ENCODE data around the gene RRAGC. TPM values are rescaled to one million over a fixed set of nuclear protein-coding genes. Genes with fewer than 3 reads are reported as not detected.
A peak's percentile ranks its signal among the peaks of the same experiment; 100 is the strongest.
"Not testable (repeated sequence)": the region's sequence is repeated elsewhere in the genome, so short reads cannot be mapped to it uniquely, and the experiment has no call there.

Gene RRAGC
- polyA plus RNA-seq, 5 donors = 23.8 to 32.3 (median 28.6) TPM

DNA sequence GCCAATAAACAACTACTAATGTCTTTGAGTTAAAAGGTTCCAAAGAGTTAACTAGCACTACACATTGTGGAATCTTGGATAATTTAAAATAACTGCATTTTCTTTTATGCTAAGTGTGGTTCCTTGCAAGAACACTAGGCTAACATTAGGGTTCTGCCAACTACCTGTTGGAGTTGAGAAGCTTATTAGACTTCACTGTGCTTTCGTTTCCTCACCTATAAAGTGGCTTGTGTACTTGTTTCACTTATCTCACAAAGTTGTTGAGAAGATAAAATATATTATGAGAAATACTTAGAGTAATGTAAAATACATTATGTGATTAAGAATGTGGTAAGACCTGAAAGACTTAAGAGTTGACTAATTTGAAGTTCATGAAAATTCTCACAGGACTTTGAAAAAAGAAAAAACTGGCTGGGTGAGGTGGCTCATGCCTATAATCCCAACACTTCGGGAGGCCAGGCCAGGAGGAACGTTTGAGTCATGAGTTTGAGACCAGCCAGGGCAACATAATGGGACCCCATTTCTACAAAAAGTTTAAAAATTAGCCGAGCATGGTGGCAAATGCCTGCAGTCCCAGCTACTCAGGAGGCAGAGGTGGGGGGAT is 5.6 kb upstream of the RRAGC start:
- DNase-seq = no peak

DNA sequence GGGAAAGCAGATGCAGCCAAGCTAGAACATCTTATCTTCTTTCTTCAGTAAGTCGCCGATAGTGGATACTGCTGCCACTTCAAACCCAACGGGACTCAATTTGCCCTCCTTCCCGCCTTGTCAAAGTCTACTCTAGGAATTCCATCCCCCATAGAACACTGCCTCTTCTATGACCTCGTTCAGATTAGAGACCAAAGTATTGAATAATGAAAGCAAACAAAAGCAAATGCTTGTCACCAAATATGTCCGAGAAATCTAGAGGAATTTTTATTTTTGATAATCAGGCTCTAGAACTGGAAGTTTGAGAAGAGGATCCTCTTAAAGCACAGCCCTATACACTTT is 853 bp upstream of the RRAGC start:
- no peak for DNase-seq

DNA sequence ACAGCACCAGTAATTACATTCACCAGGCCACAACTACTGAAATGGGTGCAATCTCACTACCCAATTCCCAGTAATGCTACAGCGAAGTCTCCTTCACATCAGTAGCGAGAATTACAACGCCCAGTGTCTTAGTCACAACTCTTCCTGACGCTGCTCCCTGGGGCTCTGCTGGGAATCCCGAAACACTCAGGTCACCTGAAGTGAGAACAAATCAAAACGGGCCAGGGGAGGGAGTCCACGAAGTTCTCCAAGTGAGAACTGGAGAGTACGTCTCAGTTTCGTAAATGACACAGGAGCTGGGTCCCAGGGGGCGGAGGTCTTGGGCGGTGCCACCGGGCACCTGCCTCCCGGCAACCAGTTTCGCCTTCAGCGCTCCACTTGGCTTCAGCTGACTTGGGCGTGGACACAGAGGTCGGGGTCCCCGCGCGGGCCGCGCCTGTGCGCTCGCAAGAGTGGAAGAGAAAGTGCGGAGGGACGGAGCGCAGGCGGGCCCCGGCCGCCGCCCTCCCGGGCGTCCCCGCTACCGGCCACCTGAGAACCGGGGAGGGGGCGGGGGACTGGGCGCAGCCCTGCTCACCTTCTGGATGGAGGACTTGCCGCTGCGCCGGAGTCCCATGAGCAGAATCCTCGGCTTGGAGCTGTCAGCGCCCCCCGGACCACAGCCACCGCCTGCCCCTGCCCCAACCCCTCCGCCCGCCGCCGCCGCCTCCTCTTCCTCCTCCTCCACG is 575 bp downstream of the RRAGC start:
- DNase-seq = peak in 1 of 2 donors; percentile 30

DNA sequence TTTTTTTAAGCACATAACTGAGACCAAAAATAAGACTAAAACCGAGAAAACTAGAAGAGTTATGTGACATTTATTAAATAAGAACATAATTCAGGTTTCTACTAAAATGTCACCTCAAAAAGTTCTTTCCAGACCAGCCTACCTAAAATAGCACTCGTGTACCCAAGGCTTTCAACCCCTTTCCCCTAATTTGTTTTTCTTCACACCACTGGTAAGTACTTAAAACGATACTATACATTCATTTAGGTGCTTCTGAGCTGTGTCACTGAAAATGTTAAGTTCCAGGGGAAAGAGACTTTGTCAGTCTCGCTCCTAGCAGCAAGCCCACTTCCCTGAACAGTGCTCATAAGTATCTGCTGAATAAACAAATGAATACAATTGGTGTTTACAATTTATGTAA is 6.8 kb downstream of the RRAGC start:
- no peak for DNase-seq

DNA sequence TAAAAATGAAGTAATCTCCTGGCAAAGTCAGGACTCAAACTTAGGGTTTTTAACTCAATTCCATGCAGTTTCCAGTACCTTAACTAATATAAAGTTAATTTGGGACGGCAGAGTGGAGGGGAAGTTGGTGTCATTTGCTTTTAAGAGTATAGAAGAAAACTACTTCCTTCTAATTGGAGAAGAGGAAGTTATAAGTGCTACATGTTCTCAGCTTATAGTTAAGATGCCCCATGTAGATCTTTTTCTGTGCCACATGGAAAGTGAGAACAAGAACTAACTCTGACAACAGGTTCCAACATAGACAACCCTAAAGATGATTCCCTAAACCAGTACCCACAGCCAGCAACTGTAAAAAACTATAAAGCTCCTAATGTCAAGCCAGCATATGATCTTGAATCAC is 11.5 kb downstream of the RRAGC start:
- DNase-seq = no peak

DNA sequence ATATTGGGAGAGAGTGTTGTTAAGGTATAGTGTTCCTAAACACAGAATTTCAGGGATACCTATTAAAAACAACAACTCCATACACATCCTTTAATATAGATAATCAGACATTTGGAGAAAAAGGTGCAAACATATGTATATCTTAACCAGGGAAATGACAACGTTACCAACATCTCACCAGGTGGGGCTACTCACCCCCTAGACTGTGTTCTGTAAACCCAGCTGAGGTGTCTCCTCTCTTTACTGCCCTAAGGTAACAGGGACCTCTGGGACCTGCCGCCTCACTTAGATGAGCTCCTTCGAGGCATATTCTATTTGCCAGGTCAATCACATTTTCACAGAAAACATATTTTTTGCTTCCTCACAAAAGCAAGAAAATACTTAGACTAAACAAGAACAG is 13.4 kb downstream of the RRAGC start:
- DNase-seq = no peak

DNA sequence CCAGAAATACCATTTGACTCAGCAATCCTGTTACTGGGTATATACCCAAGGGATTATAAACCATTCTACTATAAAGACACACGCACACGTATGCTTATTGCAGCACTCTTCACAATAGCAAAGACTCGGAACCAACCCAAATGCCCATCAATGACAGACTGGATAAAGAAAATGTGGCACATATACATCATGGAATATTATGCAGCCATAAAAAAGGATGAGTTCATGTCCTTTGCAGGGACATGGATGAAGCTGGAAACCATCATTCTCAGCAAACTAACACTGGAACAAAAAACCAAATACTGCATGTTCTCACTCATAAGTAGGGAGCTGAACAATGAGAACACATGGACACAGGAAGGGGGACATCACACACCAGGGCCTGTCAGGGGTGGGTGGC is 14.5 kb downstream of the RRAGC start:
- DNase-seq = not testable (repeated sequence)

DNA sequence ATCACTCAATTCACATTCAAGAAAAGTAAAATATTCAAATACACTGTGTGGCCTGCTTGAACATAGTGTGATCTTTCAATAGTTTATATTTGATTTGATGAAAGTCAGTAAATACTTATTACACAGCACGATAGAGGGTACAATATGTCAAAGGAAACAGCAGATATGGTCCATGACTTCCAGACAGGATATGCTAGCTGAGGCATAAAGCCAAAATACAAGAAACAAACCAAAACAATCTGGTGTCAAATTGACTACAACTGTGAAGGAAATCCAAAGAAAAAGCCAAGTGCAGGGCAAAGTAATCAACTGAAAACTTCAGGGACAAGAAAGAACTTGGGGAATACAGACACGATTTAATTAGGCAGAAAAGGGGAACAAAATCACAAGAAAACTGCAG is 19.3 kb downstream of the RRAGC start:
- no peak for DNase-seq

DNA sequence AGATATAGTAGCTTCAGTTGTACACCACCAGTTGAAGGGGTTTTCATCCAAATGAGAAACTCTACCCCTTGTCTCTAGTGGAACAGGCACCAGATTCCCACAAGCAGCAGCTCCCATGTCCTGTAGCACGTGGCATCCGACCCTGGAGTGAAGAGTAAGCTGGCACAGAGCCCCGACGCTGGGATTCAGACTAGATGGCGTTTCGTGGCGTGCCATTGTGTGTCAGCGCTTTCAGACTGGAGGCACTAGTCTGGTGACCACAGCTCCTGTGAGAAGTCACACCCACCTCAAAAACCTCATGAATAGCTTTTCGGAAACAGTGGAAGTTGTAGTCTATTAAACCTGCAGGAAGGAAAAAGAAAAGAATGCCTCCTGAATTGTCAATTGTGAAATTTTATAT is 20.2 kb downstream of the RRAGC start:
- DNase-seq = no peak

DNA sequence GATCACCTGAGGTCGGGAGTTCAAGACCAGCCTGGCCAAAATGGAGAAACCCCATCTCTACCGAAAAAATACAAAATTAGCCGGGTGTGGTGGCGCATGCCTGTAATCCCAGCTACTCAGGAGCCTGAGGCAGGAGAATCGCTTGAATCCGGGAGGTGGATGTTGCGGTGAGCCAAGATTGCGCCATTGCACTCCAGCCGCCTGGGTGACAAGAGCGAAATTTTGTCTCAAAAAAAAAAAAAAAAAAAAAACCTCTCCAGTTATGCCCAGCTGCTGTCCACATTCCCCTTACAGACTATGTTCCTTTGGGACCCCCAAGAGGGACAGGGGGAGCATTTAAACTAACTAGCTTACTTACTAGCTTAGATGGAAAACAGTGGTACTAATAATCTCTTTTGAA is 23.3 kb downstream of the RRAGC start:
- not testable (repeated sequence) for DNase-seq

DNA sequence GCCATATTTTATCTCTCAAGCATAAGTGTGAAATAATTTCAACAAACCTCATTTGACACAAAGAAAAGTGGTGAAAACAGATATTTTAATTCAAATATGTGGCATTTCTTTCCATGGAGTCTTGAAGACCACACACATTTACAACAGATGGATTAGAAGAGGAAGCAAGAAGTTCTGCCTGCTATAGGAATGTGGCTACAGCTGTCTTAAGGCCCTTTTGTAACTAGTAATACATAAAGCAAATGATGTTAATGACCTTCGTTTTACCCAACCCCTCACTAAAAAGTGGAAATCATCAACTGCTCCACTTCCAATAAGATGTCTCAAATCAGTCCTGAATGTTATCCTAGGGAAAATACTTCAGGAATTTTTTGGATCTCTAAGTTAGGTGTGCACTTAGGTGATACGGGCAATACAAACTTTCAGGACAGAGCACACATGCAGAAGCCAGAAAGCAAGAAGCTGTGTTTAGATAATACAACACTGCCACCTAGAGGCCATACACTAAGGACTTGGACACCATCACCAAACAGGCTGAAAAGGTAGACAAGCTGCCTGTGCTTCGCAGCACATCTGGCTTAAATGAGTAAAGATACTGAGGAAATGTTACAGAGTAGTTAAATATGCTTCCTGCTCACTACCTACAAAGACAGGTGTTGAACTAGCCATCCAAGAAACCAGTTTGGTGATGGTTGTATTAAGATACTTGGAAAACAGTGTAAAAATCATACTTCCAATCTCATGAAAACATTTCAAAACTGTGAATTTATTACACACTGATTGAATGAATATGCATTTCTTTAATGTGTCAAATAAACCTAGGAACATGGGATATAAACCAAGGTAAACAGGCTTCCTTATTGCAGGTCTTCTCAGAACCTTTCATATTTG is 24.4 kb downstream of the RRAGC start:
- peak; percentile 71 to 81 for DNase-seq

DNA sequence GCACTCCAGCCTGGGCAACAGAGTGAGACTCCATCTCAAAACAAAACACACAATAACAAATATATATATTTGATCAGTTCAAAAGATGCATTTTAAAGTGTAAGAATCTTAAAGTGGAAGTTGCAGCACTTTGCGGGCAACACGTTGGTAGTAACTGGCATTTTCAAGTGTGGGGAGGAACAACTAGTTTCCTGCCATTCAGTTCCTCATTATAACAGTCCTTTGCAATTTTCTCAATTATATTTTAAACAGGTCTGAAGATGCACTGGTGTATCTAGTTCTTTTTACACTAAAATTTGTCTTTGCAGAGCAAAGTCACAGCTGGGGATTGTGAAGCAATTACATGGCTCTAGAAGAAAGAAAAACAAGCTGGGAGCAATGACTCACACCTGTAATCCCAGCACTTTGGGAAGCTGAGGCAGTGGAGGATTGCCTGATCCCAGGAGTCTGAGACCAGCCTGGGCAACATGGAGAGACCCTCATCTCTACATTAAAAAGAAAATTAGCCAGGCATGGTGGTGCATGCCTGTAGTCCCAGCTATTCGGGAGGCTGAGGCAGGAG is 25.3 kb downstream of the RRAGC start:
- DNase-seq = no peak

DNA sequence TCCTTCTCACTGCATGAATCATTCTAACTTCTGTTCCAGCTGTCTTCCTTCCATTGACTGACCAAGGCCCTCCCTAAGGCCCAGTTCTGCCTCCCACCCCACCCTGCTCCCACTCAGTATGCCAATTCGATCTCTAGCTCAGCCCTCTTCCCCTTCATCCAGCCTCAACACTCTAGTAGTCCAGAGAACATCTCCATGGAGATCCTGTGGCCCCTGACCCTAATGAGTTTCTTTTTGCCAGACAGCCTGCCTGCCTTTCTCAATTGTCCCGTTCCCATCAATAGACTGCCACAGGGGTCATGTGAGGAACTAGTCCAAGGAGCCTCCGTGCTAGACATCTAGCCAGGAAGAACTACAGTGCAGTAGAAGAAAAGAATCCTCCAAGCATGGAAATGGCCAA is 26.4 kb downstream of the RRAGC start:
- DNase-seq = no peak

DNA sequence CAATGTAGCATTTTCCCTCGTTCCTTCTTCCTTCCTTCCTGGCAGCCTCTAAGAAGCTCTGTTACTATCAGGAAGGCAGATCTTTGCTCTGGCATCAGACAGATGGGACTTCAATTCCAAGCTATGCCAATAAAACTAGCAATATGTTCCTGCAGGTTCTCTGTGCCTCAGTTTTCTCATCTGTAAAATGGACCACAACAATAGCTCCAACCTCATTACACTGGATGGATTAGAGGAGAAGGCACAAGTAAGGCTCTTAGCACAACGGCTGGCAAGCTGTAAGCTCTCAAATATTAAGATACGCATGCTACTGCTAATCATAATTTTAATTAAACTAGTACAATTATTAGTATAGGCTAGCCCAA is 27.2 kb downstream of the RRAGC start:
- DNase-seq = no peak

DNA sequence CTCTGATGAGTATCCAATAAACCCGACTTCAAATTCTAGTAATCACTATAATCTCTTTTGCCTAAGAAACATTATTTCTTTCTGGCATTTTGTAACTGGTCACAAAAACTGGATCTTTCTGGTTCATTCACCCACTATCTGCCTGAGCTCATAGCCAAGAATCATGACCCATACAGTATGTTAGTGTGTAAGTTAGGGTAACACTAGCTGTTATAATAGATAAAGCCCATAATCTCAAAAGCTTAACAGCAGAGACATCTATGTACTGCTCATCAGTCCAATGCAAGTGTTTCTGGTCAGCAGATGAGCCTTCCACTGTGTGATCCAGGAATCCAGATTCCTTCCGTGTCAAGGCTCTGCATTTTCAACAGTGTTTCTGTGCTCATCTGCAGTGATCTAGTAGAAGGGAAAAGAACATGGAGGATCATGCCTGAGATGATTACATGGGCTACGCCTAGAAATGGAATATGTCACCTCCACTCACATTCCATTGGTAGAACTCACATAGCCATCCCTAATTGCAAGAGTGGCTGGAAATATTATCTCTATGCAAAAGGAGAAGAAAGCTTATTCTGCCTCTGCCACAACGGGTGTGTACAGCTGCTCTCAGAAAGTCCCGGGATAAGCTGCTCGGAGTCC is 27.7 kb downstream of the RRAGC start:
- DNase-seq = no peak

DNA sequence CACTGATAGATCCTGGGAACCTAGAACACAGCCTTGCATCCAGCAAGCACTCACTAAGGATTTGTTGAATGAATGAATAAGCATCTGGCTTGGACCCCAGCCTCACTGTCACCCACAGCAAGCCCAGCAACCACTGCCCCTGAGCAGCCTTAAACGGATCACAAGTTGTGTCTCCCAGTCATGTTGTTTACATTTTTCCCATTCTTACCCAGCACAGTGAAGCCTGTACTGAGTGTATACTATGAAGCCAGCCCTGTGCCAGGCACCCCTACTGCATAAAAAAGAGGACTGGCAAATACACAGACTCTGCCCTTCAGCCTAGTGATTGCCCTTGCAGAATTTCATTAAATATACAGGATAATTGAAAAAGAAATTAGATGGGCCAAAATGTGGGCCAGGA is 30.2 kb downstream of the RRAGC start:
- DNase-seq = no peak

DNA sequence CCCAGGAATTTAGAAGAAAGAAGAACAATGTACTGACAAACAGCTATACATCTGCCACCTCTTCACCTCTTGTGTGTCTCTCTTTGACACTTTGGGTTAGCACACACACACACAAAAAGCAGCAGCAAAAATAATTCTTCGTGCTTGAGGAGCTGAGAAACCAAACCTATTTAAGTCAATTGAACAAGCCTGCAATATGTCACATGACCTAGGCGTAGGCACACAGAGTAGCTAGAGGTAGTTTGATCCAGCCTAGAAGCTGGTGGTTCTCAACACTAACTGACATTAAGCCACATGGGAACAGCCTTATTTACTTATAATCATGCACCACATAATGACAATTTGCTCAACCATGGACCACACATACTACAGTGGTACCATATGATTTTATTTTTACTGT is 32.3 kb downstream of the RRAGC start:
- no peak for DNase-seq

DNA sequence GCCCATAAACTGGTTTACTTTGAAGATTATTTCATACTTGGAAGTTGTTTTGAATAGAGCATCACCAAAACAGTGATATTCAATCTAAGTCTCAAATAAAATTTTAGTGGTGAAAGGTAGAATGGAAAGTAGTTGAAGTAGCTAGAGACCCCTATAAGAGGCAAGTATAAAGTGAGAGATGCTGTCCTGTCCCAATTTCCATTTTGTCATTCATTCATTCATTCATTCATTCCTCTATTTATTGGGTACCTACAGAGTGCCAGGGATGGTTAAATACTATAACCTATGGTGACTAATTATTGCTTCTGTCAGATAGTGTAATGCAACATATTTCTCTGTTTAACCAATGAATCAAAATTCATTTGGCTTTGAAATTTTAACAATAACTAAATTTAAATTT is 32.7 kb downstream of the RRAGC start:
- DNase-seq = no peak

DNA sequence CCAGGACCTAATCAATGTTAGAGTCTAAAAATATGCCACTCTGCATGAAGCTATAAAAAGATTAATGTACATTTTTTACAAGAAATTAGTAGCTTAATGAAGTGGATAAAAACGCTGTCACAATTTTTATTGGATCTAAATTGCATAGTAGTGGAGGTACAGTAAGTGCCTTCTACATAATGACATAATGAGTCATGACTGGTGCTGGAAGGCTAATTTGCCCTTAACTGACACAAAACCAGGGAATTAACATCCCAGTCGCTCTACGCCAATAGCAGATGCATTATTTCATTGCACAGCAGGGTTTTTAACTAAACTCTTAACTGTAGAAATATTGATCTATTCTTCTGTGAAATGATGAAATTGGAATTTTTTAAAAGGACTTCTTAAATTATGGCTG is 33.3 kb downstream of the RRAGC start:
- DNase-seq = no peak

DNA sequence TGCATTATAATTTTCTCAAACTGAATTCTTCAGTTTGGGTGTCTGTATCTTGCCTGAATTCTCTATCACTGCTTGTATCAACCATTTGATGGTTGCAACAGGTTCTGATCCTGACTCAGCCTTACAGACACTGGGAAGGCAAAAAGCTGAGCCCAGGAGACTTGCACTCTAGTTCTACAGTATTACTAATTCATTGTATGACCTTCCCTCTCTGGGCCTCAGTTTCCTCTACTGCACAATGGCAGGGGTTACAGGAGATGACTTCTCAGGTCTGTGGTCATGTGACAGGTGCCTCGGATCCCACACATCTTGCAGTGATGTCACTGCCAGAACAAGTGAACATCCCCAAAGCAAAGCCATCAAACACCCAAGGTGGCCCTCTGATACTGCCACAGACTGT is 38.7 kb downstream of the RRAGC start:
- DNase-seq = no peak

DNA sequence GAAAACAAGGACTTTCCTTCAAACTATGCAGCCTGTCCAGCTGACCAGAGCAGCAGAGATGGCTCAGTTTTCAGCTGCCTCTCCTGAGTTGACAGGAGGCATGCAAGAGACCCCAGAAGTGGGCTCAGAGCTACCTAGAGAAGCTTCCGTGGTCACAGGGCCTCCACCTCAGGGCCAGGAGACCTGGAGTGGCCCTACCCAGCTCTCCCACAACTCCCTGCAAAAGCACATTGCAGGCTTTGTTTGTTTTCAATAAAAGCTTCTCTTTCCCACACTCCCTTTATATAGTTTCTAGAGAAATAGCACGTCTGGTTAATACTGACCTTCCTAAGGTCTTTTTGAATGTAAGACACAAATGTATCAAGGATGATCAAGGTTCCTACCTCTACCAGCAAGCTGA is 40.1 kb downstream of the RRAGC start:
- no peak for DNase-seq

DNA sequence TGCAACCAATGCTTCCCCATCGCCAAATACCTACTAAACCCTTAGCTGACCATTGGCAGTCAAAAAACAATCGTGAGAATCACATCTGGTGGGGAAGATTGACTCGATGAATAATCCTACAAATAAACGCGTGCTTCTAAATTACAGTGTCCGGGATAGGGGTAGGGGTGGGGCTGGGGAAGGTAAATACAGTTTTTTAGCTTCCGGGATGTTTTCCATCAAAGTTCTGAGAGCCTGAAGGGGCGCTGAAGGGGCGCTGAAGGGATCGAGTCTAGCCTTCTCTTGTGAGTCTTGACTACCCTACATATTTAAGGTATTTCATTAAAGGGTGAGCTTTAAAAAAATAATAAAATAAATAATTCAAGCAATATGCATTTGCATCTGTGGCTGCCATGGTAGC is 40.5 kb downstream of the RRAGC start:
- no peak for DNase-seq
